Trophoblast cell (in vitro differentiated cells and primary cell): Measurements from ENCODE around the gene IGSF9.

Source experiments
- DNase-seq, 2 donors: peaks; one replicate each; pipeline ENCODE4 v3.0.0-alpha.2; 2016
- H2AFZ ChIP-seq: 2 replicates; pipeline ENCODE4 v1.6.1; 2013; ENCODE audit warnings: low read length, moderate library complexity, mild to moderate bottlenecking; ENCODE audit not compliant: insufficient read depth, poor library complexity
- H2AK5ac ChIP-seq: 2 replicates; pipeline ENCODE4 v1.6.1; 2013; ENCODE audit warnings: mild to moderate bottlenecking, low read length
- H2BK120ac ChIP-seq: 2 replicates; pipeline ENCODE4 v1.6.1; 2013; ENCODE audit warnings: low read length, mild to moderate bottlenecking, moderate library complexity; ENCODE audit not compliant: insufficient read depth, poor library complexity
- H2BK12ac ChIP-seq: 2 replicates; pipeline ENCODE4 v1.6.1; 2013; ENCODE audit warnings: mild to moderate bottlenecking, low read length, moderate library complexity
- H2BK5ac ChIP-seq: 2 replicates; pipeline ENCODE4 v1.6.1; 2013; ENCODE audit warnings: low read length, low read depth, moderate library complexity, mild to moderate bottlenecking; ENCODE audit not compliant: poor library complexity
- H3K14ac ChIP-seq: 2 replicates; pipeline ENCODE4 v1.6.1; 2013; ENCODE audit warnings: mild to moderate bottlenecking, low read length
- H3K18ac ChIP-seq: 2 replicates; pipeline ENCODE4 v1.6.1; 2013; ENCODE audit warnings: mild to moderate bottlenecking, low read length
- H3K23ac ChIP-seq: 2 replicates; pipeline ENCODE4 v1.6.1; 2013; ENCODE audit warnings: low read length
- H3K27ac ChIP-seq: 2 replicates; pipeline ENCODE4 v1.5.1; 2013; ENCODE audit warnings: low read depth, mild to moderate bottlenecking, inconsistent platforms, low read length, moderate library complexity
- H3K27me3 ChIP-seq: 2 replicates; pipeline ENCODE4 v1.6.1; 2013; ENCODE audit warnings: inconsistent platforms, mild to moderate bottlenecking, low read length, moderate library complexity; ENCODE audit not compliant: insufficient read depth
- H3K36me3 ChIP-seq, 2 experiments: 1 replicate in 1 of 2; 2 replicates in 1 of 2; pipeline ENCODE4 v1.6.1; 2013; ENCODE audit warnings: low read length in 2 of 2, mild to moderate bottlenecking in 2 of 2, moderate library complexity in 1 of 2; ENCODE audit not compliant: insufficient read depth in 2 of 2, control insufficient read depth in 1 of 2
- H3K4ac ChIP-seq: 2 replicates; pipeline ENCODE4 v1.6.1; 2013; ENCODE audit warnings: low read depth, mild to moderate bottlenecking, low read length, moderate library complexity
- H3K4me1 ChIP-seq, 2 experiments: 1 replicate in 1 of 2; 2 replicates in 1 of 2; pipeline ENCODE4 v1.6.1; 2013; ENCODE audit warnings: low read length in 2 of 2, mild to moderate bottlenecking in 2 of 2, moderate library complexity in 1 of 2; ENCODE audit not compliant: insufficient read depth in 2 of 2, control insufficient read depth in 1 of 2
- H3K4me2 ChIP-seq: 2 replicates; pipeline ENCODE4 v1.6.1; 2013; ENCODE audit warnings: inconsistent platforms, mild to moderate bottlenecking, low read length, moderate library complexity
- H3K4me3 ChIP-seq: 2 replicates; pipeline ENCODE4 v1.5.1; 2013; ENCODE audit warnings: mild to moderate bottlenecking, low read depth, low read length, inconsistent platforms
- H3K79me1 ChIP-seq: one replicate; pipeline ENCODE4 v1.6.1; 2013; ENCODE audit warnings: low read length
- H3K79me2 ChIP-seq: 2 replicates; pipeline ENCODE4 v1.6.1; 2013; ENCODE audit warnings: low read length, mild to moderate bottlenecking; ENCODE audit not compliant: control insufficient read depth, insufficient read depth, poor library complexity
- H3K9ac ChIP-seq: 2 replicates; pipeline ENCODE4 v1.6.1; 2013; ENCODE audit warnings: mild to moderate bottlenecking, low read length
- H3K9me3 ChIP-seq: 2 replicates; pipeline ENCODE4 v1.6.1; 2013; ENCODE audit warnings: low read depth, mild to moderate bottlenecking, control low read depth, inconsistent platforms, low read length; ENCODE audit not compliant: insufficient read depth
- H4K12ac ChIP-seq: 2 replicates; pipeline ENCODE4 v1.6.1; 2013; ENCODE audit warnings: low read depth, mild to moderate bottlenecking, low read length, moderate library complexity
- H4K8ac ChIP-seq: 2 replicates; pipeline ENCODE4 v1.6.1; 2013; ENCODE audit warnings: low read depth, mild to moderate bottlenecking, low read length, moderate library complexity
- H4K91ac ChIP-seq: one replicate; pipeline ENCODE4 v1.6.1; 2013; ENCODE audit warnings: low read depth, mild to moderate bottlenecking, low read length, moderate library complexity
- WGBS: extraction: QIAGEN DNeasy Blood & Tissue Kit; methylation state at CpG from one replicate; pipeline ENCODE4 v1.1.7; 2013; ENCODE audit warnings: missing lambda C conversion rate; ENCODE audit not compliant: insufficient read length, insufficient coverage; ENCODE audit errors: extremely low coverage; 5-methylcytosine and 5-hydroxymethylcytosine counted together

The IGSF9 gene

GRCh38 chr1:159985473-159985872 lies 40.1 kb upstream of the IGSF9 start:
- WGBS, result no CpG with 5 or more reads among the region's 6 CpGs
- no peak overlapping the region for H3K4me3 ChIP-seq
- H3K4me2 ChIP-seq, result no peak overlapping the region
- no peak overlapping the region for H4K8ac ChIP-seq
- no peak overlapping the region for H4K12ac ChIP-seq
- H2AFZ ChIP-seq, result no peak overlapping the region
- DNase-seq, result no peak
- H3K9ac ChIP-seq, result no peak overlapping the region
- H2BK120ac ChIP-seq, result no peak overlapping the region
- no peaks in the 10 kb centered on the region for H3K4me1 ChIP-seq
- no peaks in the 10 kb centered on the region for H3K27me3 ChIP-seq
- H2AK5ac ChIP-seq, result no peak overlapping the region
- H3K23ac ChIP-seq, result no peak overlapping the region
- H4K91ac ChIP-seq, result no peak overlapping the region
- no peaks in the 10 kb centered on the region for H3K79me2 ChIP-seq
- no peak overlapping the region for H2BK5ac ChIP-seq
- H3K27ac ChIP-seq, result no peak overlapping the region
- H3K36me3 ChIP-seq, result no peaks in the 10 kb centered on the region
- H3K14ac ChIP-seq, result no peak overlapping the region
- no peak overlapping the region for H3K4ac ChIP-seq
- H2BK12ac ChIP-seq, result no peak overlapping the region
- H3K18ac ChIP-seq, result no peak overlapping the region
- H3K79me1 ChIP-seq, result no peaks in the 10 kb centered on the region
- peaks cover 2% of the 10 kb centered on the region for H3K9me3 ChIP-seq

- Histone ChIP-seq H2AFZ (no peak overlapping the region), H3K79me1 (no peaks in the 10 kb centered on the region), H3K36me3 (no peaks in the 10 kb centered on the region), H4K8ac (no peak overlapping the region), H3K4me1 (no peaks in the 10 kb centered on the region), H3K4ac (no peak overlapping the region), H2BK120ac (no peak overlapping the region), H4K91ac (no peak overlapping the region), H3K18ac (no peak overlapping the region), H2BK12ac (no peak overlapping the region), H3K9ac (no peak overlapping the region), H3K9me3 (peaks cover 2% of the 10 kb centered on the region), H3K79me2 (no peaks in the 10 kb centered on the region), H4K12ac (no peak overlapping the region), H3K14ac (no peak overlapping the region), H3K27ac (no peak overlapping the region), H2BK5ac (no peak overlapping the region), H3K23ac (no peak overlapping the region), H2AK5ac (no peak overlapping the region), H3K4me3 (no peak overlapping the region), H3K27me3 (no peaks in the 10 kb centered on the region), H3K4me2 (no peak overlapping the region)
- no peak for DNase-seq
- whole genome bisulfite sequencing, result no CpG with 5 or more reads among the region's 5 CpGs
Measured at GRCh38 chr1:159983681-159984080, 38.3 kb upstream of the IGSF9 start.

- H2AFZ ChIP-seq, result no peak overlapping the region
- H3K27me3 ChIP-seq, result no peaks in the 10 kb centered on the region
- H3K9me3 ChIP-seq, result peaks cover 2% of the 10 kb centered on the region
- H3K4ac ChIP-seq, result no peak overlapping the region
- H3K14ac ChIP-seq, result no peak overlapping the region
- H3K4me1 ChIP-seq, result no peaks in the 10 kb centered on the region
- H3K18ac ChIP-seq, result no peak overlapping the region
- no peak overlapping the region for H2BK120ac ChIP-seq
- no peak overlapping the region for H2AK5ac ChIP-seq
- DNase-seq, result no peak
- no peak overlapping the region for H4K8ac ChIP-seq
- H3K79me2 ChIP-seq, result no peaks in the 10 kb centered on the region
- no peak overlapping the region for H2BK12ac ChIP-seq
- H2BK5ac ChIP-seq, result no peak overlapping the region
- WGBS, result 100% methylated on average over 1 of the region's 6 CpGs
- no peak overlapping the region for H3K9ac ChIP-seq
- H3K23ac ChIP-seq, result no peak overlapping the region
- H3K27ac ChIP-seq, result no peak overlapping the region
- H3K79me1 ChIP-seq, result no peaks in the 10 kb centered on the region
- H3K4me2 ChIP-seq, result no peak overlapping the region
- no peak overlapping the region for H4K91ac ChIP-seq
- H4K12ac ChIP-seq, result no peak overlapping the region
- H3K4me3 ChIP-seq, result no peak overlapping the region
- H3K36me3 ChIP-seq, result no peaks in the 10 kb centered on the region
Measured at GRCh38 chr1:159982280-159982679, 36.9 kb upstream of the IGSF9 start.

- Histone ChIP-seq H3K79me2 (no peaks in the 10 kb centered on the region), H3K23ac (no peak overlapping the region), H2BK5ac (no peak overlapping the region), H3K4ac (no peak overlapping the region), H3K9me3 (peaks cover 2% of the 10 kb centered on the region), H3K4me3 (no peak overlapping the region), H2BK12ac (no peak overlapping the region), H3K4me2 (no peak overlapping the region), H3K36me3 (no peaks in the 10 kb centered on the region), H2AFZ (no peak overlapping the region), H4K8ac (no peak overlapping the region), H3K18ac (no peak overlapping the region), H3K9ac (no peak overlapping the region), H2BK120ac (no peak overlapping the region), H4K12ac (no peak overlapping the region), H4K91ac (no peak overlapping the region), H3K4me1 (no peaks in the 10 kb centered on the region), H3K27ac (no peak overlapping the region), H3K27me3 (no peaks in the 10 kb centered on the region), H2AK5ac (no peak overlapping the region), H3K79me1 (no peaks in the 10 kb centered on the region), H3K14ac (no peak overlapping the region)
- WGBS, result no CpG with 5 or more reads among the region's 6 CpGs
- DNase-seq, result no peak
Measured at GRCh38 chr1:159981351-159982055, 36.1 kb upstream of the IGSF9 start.
